HL-60/S4 treated with phorbol 12-myristate 13-acetate at 8.2 ng/mL for 4 days and 3 days (cell line): ENCODE results near the gene KLHDC10.
"Not testable (repeated sequence)": the region's sequence is repeated elsewhere in the genome, so short reads cannot be mapped to it uniquely, and the experiment has no call there.

Source experiments
- in situ Hi-C: fragments of 300-500 bp; cut with MboI; formaldehyde crosslinking; loops from 2 replicates; pipeline ENCODE4 v1.15.0; 2022; ENCODE audit warnings: low sequenced_read_pairs

Gene KLHDC10

DNA sequence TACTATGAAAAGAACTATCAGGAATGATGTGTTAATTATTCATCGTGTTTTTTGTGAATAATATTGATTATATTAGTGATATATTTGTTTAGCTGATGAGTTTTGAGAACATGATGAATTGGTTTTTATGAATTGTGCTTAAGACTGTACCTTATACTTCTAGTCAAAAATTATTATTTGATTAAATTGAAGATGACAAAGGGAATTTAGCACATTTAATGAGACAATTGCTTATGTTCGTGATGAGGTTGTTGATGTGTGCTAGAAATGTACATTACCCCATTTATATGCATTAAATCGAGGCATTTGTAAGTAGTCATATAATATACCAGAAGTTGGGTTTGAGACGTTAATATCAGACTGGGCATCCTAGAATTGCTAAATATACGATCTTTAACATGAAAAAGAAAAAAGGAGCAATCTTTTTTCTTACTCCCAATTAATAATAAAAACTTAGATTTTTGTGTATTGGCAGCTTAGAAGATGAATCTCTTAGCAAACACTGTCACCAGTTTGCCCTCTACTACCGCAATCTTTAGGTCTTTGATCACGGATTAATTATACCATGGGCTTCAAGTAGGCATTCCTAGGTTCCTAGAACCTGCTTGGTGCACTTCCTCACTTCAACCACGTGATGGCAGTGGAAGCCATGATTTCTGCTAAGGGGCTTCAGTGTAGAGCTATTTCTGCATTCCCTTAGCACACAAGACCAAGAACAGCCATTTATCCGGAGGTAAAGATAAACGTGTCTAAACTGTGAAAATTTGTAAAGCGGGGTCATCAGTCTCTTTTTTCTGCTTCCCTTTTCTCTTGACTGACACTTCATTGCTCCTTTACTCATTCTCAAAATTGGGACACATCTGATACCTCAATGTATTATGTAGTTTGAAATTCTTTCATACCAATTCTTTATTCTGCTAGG is 1.6 kb downstream of the KLHDC10 start:
- in situ Hi-C loops, result no loop called here

DNA sequence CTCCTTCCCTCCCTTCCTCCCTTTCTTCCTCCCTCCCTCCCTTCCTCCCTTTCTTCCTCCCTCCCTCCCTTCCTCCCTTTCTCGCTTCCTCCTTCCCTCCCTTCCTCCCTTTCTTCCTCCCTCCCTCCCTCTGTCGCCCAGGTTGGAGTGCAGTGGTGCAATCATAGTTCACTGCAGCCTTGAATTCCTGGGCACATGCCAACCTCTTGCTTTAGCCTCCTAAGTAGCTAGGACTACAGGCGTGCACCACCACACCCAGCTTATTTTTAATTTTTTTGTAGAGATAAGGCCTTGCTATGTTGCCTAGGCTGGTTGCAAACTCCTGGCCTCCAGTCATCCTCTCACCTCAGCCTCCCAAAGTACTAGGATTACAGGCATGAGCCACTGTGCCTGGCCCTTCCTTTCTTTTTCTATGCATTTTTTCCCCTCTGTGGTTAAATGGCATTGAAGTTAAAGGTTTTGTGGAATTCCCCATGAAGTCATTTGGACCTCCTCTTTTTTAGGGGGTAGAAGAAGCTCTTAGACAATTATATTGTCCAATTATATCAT is 9.6 kb downstream of the KLHDC10 start:
- in situ Hi-C loops, result no loop called here

DNA sequence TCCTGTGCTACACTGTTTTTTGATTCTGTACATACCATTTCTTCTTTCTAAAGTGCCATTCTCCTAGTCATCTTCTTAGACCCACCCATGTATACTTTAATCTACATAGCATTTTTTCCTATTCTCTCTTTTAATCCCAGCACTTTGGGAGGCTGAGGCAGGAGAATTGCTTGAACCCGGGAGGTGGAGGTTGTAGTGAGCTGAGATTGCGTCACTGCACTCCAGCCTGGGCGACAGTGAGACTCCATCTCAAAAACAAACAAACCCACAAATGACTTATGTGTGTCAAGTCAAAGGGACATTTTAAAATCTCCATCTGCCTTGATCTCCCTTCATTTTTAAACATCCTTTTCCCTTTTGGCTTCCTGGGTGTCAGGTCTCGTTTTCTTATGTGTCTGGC is 13.2 kb downstream of the KLHDC10 start:
- in situ Hi-C loops, result not testable (repeated sequence)

DNA sequence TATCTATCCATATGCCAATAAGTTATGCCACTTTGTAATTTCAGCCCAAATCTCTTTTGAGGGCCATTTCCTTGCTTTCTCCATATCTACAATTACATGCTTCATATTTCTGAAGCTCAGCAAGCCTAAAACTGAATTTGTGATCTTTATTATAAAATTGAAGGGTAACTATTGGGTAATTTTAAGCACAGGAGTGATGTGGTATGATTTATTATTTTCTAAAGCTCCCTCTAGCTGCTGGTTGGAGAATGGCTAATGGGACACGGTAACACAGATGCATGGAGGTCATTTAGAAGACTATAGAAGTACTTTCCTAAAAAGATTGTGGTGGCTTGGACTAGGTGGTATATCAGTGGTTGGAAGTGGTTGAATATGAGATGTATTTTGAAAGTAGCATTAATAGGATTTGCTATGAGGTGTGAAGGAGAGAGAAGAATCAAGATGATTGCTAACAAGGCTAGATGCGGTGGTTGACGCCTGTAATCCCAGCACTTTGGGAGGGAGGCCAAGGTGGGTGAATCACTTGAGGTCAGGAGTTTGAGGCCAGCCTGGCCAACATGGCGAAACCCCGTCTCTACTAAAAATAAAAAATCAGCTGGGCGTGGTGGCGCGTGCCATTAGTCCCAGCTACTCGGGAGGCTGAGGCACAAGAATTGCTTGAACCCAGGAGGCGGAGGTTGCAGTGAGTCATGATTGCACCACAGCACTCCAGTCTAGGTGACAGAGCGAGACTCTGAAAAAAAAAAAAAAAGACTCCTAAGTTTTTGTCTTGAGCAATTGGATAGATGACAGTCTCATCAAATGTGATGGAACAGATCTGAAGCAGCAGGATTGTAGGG is 13.9 kb downstream of the KLHDC10 start:
- in situ Hi-C loops, result no loop called here

DNA sequence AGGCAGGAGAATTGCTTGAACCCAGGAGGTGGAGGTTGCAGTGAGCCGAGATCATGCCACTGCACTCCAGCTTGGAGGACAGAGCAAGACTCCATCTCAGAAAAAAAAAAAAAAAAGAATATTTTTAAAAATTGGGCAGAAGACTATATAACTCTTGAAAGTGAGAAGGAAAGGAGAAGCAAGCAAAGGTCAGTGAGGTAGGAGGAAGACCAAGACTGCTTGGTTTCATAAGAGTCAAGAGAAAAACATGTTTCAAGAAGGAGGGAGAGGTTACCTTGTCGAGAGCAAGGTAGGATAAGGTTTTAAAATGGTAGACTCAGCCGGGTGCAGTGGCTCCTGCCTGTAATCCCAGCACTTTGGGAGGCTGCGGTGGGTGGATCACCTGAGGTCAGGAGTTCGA is 14.9 kb downstream of the KLHDC10 start:
- in situ Hi-C loops, result not testable (repeated sequence)

DNA sequence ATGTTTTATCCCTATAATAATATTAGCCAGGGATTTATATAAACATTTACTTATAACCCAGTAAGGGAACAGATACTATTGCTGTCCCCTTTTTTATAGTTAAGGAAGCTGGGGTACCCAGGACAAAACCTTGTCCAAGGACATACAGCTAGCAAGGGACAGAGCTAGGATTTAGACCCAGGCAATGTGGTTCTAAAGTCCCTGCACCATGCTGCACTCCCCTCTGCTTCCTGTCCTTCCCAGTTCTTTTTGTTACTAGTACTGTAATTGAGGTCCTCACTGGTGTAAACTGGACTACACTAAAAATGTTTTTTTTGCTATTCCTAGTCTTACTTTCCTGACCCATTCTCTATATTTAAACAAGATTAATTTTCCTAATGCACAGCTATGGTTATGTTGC is 16.6 kb downstream of the KLHDC10 start:
- in situ Hi-C loops, result no loop called here

DNA sequence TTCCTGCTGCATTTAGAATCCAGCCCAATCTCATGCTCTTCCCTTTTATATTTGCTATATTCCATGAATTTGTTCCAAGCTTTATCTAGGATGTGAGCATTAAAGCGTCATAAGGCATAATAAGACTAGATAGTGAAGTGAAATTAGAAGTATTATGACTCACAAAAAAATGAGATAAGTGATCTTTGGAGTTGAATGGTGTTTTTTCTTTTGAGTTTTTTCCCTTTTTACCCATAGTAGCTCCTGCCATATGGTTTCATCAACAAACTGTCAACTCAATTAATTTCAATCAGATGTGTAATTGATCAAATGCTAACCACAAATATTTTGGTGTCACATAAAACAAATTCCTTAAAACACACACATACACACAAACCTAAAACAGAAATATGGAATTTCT is 17.0 kb downstream of the KLHDC10 start:
- in situ Hi-C loops, result no loop called here

DNA sequence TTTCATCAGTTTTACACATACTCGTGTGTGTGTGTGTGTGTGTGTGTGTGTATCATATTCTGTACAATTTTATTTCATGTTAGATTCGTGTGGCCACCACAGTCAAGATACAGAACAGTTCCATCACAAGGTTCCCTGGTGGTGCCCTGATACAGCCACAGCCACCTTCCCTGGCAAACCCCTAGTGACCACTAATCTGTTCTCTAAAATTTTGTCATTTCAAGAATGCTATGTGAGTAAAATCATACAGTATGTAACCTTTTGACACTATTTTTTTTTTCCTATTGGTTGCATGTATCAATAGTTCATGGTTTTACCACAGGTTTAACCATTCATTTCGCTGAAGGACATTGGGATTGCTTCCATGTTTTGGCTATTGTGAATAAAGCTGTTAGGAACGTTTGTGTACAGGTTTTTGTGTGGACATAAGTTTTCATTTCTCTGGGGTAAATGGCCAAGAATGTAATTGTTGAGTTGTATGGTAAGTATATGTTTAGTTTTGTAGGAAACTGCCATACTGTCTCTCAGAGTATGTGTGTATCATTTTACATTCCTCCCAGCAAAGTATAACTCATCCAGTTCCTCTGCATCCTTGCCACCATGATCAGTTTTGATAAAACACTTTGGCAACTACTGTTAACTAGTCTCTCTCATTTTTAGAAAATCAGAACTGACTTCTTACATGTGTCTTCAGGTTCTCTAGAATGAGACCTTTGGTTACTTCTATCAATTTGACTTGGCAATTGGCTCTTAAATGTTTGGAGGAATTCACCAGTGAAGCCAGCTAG is 20.6 kb downstream of the KLHDC10 start:
- in situ Hi-C loops, result no loop called here

DNA sequence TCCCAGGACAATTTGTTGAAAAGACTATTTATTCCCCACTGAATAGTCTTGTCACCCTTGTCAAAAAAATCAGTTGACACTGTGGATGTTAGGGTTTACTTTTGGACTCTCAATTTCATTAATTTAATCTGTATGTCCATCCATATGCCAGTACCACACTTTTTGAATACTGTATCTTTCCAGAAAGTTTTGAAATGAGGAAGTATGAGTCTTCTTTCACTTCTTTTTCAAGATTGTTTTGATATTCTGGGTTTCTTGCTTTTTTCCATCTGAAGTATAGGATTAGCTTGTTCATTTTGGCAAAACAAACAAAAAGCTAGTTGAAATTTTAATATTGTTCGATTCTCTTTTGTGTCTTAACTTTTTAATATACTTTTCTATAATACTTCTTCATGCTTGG is 21.7 kb downstream of the KLHDC10 start:
- in situ Hi-C loops, result no loop called here

DNA sequence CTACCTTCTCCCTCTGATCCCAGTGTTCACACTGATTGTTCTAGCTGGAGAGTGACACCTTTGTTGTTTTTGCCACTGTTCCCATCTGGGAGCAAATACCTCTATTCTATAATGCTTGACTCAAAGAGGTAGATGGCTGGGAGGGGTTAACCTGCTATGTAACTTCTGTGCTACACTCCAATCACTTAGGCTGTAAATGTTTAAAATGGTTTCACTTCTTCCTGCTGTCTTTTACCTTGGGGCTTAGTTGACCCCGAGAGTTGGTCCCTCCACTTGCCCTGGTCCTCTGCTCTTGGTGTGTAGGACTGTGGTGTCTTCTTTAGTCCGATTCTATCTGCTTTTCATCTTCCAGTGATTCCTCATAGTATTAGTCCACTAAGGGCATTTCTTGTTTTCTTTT is 22.3 kb downstream of the KLHDC10 start:
- in situ Hi-C loops, result no loop called here

DNA sequence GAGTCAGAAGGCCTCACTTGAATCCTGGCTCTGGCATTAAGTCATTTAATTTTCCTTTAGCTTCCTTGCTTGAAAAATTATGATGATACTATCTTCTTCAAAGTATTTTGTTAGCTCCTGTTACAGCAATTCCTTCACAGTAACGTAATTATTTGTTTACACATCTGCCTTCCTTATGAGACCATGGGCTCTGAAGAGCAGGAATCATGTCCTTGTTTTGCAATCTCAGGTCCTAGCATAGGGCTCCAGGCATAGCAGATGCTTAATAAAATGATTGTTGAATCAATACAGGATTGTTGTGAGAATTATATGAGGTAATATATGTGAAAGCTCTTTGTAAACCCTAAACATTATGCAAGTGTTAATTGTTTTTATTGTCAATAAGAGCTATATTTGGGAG is 25.5 kb downstream of the KLHDC10 start:
- in situ Hi-C loops, result no loop called here

DNA sequence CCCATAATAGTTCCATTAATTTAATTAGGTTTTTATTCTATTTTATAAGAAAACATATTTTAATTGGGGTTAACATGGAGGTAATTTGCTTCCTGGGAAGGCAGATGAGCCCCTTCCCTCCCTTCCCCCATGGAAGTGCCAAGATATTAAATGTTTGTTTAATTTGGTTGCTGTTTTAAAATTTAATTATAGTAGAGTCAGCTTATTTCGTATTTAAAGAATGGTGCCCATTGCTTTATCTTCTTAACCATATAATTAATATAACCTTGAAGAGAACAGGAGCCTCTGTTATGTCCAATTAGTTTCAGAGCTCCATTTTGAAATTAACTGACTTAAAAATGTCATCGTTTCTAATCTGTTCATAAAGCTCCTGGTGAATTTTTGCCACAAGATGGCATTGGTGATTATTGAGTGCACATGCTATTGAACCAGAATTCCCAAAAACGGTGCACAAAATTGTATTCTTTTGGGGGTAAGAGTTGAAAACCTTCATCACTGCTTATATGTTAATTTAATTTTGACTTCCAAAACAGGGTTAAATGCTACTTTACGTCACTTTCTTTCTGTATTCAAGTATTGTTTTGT is 26.0 kb downstream of the KLHDC10 start:
- in situ Hi-C loops, result no loop called here

DNA sequence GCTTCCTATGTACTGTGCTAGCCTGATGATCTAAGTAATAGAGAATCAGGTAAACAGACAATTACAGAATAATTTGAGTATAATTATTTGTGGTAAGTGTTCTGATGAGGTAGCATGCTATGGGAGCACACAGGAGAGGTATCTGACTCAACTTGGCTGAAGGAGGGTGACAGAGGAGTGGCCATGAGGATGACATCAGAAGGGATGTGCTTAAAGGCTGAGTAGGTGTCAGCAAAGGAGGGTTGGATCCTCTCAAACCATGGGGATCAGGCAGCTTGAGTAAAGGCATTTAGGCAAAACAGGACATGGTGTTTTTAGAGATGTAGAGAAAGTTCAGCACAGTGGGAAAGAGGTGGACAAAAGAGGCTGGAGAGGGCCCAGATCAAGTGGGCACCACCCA is 29.0 kb downstream of the KLHDC10 start:
- in situ Hi-C loops, result no loop called here

DNA sequence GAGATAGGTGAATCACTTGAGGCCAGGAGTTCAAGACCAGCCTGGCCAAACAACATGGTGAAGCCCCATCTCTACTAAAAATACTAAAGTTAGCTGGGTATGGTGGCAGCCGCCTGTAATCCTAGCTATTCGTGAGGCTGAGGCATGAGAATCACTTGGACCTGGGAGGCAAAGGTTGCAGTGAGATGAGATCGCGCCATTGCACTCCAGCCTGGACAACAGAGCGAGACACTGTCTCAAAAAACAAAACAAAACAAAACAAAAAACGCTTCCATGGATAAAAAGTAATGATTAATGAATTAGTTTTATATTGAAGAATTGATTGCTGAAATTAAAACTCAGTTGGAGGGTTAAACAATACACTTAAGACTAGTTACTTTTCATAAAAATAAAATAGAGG is 32.3 kb downstream of the KLHDC10 start:
- in situ Hi-C loops, result no loop called here

DNA sequence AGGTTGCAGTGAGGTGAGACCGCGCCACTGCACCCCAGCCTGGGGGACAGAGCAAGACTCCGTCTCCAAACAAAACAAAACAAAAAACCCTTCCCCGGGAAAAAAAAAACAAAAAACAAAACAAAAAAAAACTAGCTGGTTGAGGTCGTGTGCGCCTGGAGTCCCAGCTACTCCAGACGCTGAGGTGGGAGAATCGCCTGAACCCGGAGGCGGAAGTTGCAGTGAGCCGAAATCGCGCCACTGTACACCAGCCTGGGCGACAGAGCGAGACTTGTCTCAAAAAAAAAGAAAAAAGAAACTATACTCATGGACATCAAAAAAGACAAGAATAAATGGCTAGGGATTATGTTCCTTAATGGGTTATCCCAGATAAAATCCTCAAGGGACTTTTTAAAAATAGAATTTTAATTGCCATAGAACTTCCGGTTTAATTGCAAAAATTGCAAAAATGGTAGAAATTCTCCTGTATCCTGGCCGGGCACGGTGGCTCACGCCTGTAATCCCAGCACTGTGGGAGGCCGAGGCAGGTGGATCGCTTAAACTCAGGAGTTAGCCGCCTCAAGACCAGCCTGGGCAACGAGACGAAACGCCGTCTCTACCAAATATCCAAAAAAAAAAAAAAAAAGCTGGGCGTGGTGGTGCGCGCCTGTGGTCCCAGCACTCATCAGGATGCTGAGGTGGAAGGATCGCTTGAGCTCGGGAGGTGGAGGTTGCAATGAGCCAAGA is 37.8 kb downstream of the KLHDC10 start:
- in situ Hi-C loops, result no loop called here

DNA sequence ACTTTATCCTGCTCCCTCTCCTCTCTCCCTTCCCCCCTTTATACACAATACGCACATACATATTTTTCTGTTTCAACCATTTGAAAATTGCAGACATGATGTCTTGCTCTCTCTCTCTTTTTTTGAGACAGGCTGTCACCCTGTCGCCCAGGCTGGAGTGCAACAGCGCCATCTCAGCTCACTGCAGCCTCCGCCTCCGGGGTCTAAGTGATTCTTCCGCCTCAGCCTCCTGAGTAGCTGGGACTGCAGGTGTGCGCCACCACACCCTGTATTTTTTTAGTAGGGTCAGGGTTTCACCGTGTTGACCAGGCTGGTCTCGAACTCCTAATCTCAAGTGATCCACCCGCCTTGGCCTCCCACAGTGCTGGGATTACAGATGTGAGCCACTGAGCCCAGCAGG is 38.5 kb downstream of the KLHDC10 start:
- in situ Hi-C loops, result no loop called here

DNA sequence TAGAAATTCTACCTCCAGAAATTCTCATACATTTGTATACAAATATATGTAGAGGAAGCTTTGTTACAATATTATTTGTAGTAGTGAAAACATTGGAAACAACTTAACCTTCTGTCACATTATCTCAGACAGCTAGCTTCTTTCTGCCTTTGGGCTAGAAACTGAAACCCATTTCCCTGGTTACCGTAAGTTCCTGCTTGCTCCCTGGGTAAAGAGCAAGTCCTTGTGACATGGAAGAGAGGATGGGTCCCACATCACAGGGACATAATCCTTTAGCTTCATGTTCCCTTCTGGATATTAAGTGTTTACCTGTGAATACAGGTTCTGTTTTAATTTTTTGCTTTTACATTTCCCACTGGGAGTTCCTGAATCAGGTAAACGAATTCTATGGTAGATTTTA is 41.8 kb downstream of the KLHDC10 start:
- in situ Hi-C loops, result no loop called here

DNA sequence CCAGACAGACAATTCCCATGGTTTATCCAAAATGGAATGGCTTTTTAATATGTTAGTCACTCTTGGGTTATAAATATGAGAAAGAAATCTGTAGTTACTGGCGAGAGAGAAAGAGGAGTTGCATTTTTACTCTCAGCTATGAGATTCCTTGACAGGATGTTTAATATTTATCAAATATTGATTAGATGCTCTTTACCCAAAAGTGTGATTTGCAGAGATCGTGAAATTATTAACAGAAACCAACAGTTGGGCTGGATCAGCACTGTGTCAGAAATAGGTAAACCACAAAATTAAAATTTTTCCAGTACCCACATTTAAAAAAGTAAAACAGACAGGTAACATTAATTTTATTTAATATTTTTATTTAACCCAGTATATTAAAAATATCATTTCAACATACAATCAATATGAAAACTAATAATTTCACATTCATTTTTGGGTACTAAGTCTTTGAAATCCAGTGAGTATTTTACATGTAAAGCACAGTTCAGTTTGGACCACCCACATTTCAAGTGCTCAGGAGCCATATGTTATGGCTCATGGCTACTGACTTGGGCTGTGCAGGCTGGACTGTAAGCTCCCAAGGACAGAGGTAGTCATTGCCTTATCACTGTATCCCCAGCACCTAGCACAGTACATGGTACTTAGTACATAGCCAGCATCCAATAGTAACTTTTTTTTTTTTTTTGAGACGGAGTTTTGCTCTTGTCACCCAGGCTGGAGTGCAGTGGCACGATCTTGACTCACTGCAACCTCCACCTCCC is 42.5 kb downstream of the KLHDC10 start:
- in situ Hi-C loops, result no loop called here

DNA sequence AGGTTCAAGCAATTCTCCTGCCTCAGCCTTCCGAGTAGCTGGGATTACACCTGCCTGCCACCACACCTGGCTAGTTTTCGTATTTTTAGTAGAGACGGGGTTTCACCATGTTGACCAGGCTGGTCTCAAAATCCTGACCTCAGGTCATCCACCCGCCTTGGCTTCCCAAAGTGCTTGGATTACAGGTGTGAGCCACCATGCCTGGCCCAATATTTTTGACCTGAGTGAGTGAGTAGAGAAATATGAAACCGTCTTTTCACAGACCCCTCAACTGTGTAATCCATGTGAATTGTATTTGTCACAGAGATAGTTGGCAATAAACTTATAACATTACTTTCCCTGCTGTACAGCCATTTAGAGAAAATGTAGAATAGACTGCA is 43.1 kb downstream of the KLHDC10 start:
- in situ Hi-C loops, result not testable (repeated sequence)
